ENCODE measurements around the gene SLC4A1AP. TPM values are rescaled to one million over a fixed set of nuclear protein-coding genes. Genes with fewer than 3 reads are reported as not detected.

Gene SLC4A1AP
- total and polyA plus RNA-seq, 10 of the 15 experiments (the other 5 are each of a cell fraction or from before 2014, with no cell fraction given) = 6.5 to 30.1 (median 21.5) TPM

- TF ChIP-seq HDAC6 (IDR thresholded peaks at IDR 0.05; ENCODE audit: unreplicated experiment) (no peak), TCF12 (IDR thresholded peaks at IDR 0.05; ENCODE audit: low read depth, low read length) (no peak), RELB (IDR thresholded peaks at IDR 0.05; ENCODE audit: low read depth) (no peak)
Measured at GRCh38 chr2:27711804-27712203, 48.1 kb downstream of the SLC4A1AP start (continued).

- intact Hi-C loops (cut with micrococcal nuclease; ENCODE audit: unreplicated experiment) = no loop called here
- RAD21 ChIA-PET (ENCODE audit: unreplicated experiment) = interaction anchor here (1.2 kb wide), 1 partner anchor 9 kb away, joined by 3 read pairs; no protein-coding TSS in a partner anchor
- no peaks in the 10 kb centered on the region for H4K20me1 ChIP-seq (ENCODE audit: control insufficient read depth, insufficient read depth)
- no peak overlapping the region for H2AFZ ChIP-seq (ENCODE audit: control insufficient read depth, low read depth, low read length)
- in situ Hi-C loops (cut with MboI) = no loop called here
- no peak for ATAC-seq
- no TSS peak for BruUV-seq (replicated peaks)
- H3K27me3 ChIP-seq (replicated peaks in 1 of 2; ENCODE audit: control insufficient read depth in 2 of 2, insufficient read depth in 2 of 2, low read length in 1 of 2) = no peaks in the 10 kb centered on the region; a peak in 1 of 4 replicates
- no peak for FAIRE-seq
- no peak overlapping the region for H3K9ac ChIP-seq (ENCODE audit: control insufficient read depth, insufficient read depth, low read length)
- no peaks in the 10 kb centered on the region; the same call in 1 of the 2 replicates for H3K4me1 ChIP-seq (ENCODE audit: control insufficient read depth, insufficient read depth, low read length)
- CTCF ChIA-PET = interaction anchor here (1.0 to 2.9 kb wide), 4 partner anchors 9 to 447 kb away, joined by 3 to 12 read pairs (median 4); no protein-coding TSS in a partner anchor
- SMC1A ChIA-PET (ENCODE audit: uncharacterized antibody, unreplicated experiment) = interaction anchor here (1.7 kb wide), 1 partner anchor 9 kb away, joined by 6 read pairs; no protein-coding TSS in a partner anchor
- H3K79me2 ChIP-seq (ENCODE audit: control insufficient read depth, insufficient read depth, low read length) = no peaks in the 10 kb centered on the region
- POLR2A ChIA-PET = interaction anchor here (0.5 to 1.7 kb wide), 2 partner anchors 11 to 52 kb away, joined by 3 to 5 read pairs; no protein-coding TSS in a partner anchor
- no peak for TF ChIP-seq SUPT20H (IDR thresholded peaks at IDR 0.05; ENCODE audit: borderline replicate concordance, control insufficient read depth, low read depth, low read length)
- TF ChIP-seq BCL3 (IDR thresholded peaks at IDR 0.05; ENCODE audit: borderline replicate concordance, insufficient read depth, low read depth, low read length, poor library complexity, severe bottlenecking) = no peak
- TF ChIP-seq TARDBP (IDR thresholded peaks at IDR 0.05; ENCODE audit: borderline replicate concordance) = no peak
- TF ChIP-seq RAD51 (IDR thresholded peaks at IDR 0.05) = no peak
- no peak for TF ChIP-seq HSF1 (IDR thresholded peaks at IDR 0.05; ENCODE audit: low read depth, low read length)
- TF ChIP-seq TCF7 (IDR thresholded peaks at IDR 0.05; ENCODE audit: borderline replicate concordance) = no peak
- TF ChIP-seq ZNF622 (IDR thresholded peaks at IDR 0.05) = no peak
- no peak for TF ChIP-seq ATF3 (IDR thresholded peaks at IDR 0.05; ENCODE audit: borderline replicate concordance, extremely low read depth, low read depth, low read length)
- no peak for TF ChIP-seq STAT1 (conservative IDR thresholded peaks at IDR 0.05)
- no peak for TF ChIP-seq NR2C2 (IDR thresholded peaks at IDR 0.05; ENCODE audit: borderline replicate concordance, control insufficient read depth, insufficient read length, low read depth)
- TF ChIP-seq LARP7 (IDR thresholded peaks at IDR 0.05) = no peak
- TF ChIP-seq SREBF1 (IDR thresholded peaks at IDR 0.05; ENCODE audit: low read length) = no peak
- no peak for TF ChIP-seq HCFC1 (IDR thresholded peaks at IDR 0.05; ENCODE audit: low read length)
- no peak for TF ChIP-seq FOXK2 (IDR thresholded peaks at IDR 0.05)
- TF ChIP-seq HDAC6 (IDR thresholded peaks at IDR 0.05; ENCODE audit: unreplicated experiment) = no peak
- TF ChIP-seq POLR2AphosphoS5 (IDR thresholded peaks at IDR 0.05; ENCODE audit: low read length) = no peak
- no peak for TF ChIP-seq NRF1 (conservative IDR thresholded peaks at IDR 0.05; ENCODE audit: low read depth, low read length)
- WGBS (ENCODE audit: insufficient coverage, insufficient replicate concordance, low lambda C conversion rate, missing lambda C conversion rate) = 9% methylated on average over 1 of the region's 1 CpG
- no peaks in the 10 kb centered on the region for H3K9me3 ChIP-seq (replicated peaks; ENCODE audit: control insufficient read depth, insufficient read depth, low read length)
- no peaks in the 10 kb centered on the region for H3K36me3 ChIP-seq (ENCODE audit: control insufficient read depth in 2 of 2, insufficient read depth in 2 of 2, low read length in 1 of 2)
- no peak overlapping the region for H3K27ac ChIP-seq (ENCODE audit: control insufficient read depth, insufficient read depth)
- no peak overlapping the region for H3K4me3 ChIP-seq
- no peak for DNase-seq (ENCODE audit: low read depth, low spot score)
- no peak overlapping the region for H3K4me2 ChIP-seq (ENCODE audit: control insufficient read depth, insufficient read depth)
Measured at GRCh38 chr2:27712522-27712921, 48.8 kb downstream of the SLC4A1AP start.
